Measurements from ENCODE around the gene FHIT.

DNA sequence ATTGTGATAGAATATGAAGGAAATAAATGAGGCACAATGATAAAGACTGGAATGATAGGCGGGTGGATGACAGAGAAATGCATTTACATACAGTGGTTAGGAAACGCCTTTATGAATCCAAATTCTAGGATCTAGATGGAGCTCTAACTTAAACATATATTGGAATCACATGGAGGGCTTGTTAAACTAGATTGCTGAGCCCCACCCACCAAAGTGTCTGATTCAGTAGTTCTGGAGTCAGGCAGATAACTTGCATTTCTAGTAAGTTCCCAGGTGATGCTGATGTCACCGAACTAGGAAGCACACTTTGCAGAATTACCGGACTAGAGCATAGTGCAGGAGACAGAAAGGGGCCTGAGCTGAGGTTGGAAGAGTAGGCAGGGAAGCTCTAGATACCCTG, 837.2 kb downstream of the FHIT start:
- TF ChIP-seq, protein P1, sequence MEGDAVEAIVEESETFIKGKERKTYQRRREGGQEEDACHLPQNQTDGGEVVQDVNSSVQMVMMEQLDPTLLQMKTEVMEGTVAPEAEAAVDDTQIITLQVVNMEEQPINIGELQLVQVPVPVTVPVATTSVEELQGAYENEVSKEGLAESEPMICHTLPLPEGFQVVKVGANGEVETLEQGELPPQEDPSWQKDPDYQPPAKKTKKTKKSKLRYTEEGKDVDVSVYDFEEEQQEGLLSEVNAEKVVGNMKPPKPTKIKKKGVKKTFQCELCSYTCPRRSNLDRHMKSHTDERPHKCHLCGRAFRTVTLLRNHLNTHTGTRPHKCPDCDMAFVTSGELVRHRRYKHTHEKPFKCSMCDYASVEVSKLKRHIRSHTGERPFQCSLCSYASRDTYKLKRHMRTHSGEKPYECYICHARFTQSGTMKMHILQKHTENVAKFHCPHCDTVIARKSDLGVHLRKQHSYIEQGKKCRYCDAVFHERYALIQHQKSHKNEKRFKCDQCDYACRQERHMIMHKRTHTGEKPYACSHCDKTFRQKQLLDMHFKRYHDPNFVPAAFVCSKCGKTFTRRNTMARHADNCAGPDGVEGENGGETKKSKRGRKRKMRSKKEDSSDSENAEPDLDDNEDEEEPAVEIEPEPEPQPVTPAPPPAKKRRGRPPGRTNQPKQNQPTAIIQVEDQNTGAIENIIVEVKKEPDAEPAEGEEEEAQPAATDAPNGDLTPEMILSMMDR (IDR thresholded peaks at IDR 0.05; ENCODE audit: low read depth, low read length, missing input control), result no peak
- TF ChIP-seq TAF1 (conservative IDR thresholded peaks at IDR 0.05) (no peak), JUND (IDR thresholded peaks at IDR 0.05) (no peak), RAD21 (IDR thresholded peaks at IDR 0.05) (no peak), EGR1 (IDR thresholded peaks at IDR 0.05; ENCODE audit: low read depth in 2 of 2) (no peak), YY1 (IDR thresholded peaks at IDR 0.05) (no peak), GABPA (IDR thresholded peaks at IDR 0.05 in 1 of 2, conservative IDR thresholded peaks at IDR 0.05 in 1 of 2) (no peak), SP1 (IDR thresholded peaks at IDR 0.05) (no peak), RXRA (IDR thresholded peaks at IDR 0.05) (no peak)
- TF ChIP-seq, protein P2, sequence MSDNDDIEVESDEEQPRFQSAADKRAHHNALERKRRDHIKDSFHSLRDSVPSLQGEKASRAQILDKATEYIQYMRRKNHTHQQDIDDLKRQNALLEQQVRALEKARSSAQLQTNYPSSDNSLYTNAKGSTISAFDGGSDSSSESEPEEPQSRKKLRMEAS (IDR thresholded peaks at IDR 0.05), result no peak
- TF ChIP-seq, protein P3, sequence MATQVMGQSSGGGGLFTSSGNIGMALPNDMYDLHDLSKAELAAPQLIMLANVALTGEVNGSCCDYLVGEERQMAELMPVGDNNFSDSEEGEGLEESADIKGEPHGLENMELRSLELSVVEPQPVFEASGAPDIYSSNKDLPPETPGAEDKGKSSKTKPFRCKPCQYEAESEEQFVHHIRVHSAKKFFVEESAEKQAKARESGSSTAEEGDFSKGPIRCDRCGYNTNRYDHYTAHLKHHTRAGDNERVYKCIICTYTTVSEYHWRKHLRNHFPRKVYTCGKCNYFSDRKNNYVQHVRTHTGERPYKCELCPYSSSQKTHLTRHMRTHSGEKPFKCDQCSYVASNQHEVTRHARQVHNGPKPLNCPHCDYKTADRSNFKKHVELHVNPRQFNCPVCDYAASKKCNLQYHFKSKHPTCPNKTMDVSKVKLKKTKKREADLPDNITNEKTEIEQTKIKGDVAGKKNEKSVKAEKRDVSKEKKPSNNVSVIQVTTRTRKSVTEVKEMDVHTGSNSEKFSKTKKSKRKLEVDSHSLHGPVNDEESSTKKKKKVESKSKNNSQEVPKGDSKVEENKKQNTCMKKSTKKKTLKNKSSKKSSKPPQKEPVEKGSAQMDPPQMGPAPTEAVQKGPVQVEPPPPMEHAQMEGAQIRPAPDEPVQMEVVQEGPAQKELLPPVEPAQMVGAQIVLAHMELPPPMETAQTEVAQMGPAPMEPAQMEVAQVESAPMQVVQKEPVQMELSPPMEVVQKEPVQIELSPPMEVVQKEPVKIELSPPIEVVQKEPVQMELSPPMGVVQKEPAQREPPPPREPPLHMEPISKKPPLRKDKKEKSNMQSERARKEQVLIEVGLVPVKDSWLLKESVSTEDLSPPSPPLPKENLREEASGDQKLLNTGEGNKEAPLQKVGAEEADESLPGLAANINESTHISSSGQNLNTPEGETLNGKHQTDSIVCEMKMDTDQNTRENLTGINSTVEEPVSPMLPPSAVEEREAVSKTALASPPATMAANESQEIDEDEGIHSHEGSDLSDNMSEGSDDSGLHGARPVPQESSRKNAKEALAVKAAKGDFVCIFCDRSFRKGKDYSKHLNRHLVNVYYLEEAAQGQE (IDR thresholded peaks at IDR 0.05), result no peak
- TF ChIP-seq, protein P4, sequence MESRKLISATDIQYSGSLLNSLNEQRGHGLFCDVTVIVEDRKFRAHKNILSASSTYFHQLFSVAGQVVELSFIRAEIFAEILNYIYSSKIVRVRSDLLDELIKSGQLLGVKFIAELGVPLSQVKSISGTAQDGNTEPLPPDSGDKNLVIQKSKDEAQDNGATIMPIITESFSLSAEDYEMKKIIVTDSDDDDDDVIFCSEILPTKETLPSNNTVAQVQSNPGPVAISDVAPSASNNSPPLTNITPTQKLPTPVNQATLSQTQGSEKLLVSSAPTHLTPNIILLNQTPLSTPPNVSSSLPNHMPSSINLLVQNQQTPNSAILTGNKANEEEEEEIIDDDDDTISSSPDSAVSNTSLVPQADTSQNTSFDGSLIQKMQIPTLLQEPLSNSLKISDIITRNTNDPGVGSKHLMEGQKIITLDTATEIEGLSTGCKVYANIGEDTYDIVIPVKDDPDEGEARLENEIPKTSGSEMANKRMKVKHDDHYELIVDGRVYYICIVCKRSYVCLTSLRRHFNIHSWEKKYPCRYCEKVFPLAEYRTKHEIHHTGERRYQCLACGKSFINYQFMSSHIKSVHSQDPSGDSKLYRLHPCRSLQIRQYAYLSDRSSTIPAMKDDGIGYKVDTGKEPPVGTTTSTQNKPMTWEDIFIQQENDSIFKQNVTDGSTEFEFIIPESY (IDR thresholded peaks at IDR 0.05), result no peak
- TF ChIP-seq, protein P5, sequence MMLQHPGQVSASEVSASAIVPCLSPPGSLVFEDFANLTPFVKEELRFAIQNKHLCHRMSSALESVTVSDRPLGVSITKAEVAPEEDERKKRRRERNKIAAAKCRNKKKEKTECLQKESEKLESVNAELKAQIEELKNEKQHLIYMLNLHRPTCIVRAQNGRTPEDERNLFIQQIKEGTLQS (IDR thresholded peaks at IDR 0.05), result no peak

Measured in liver (tissue), 3 donors.